ENCODE data around the gene STATH.

GRCh38 chr4:70008771-70009170, 13.0 kb downstream of the STATH start:
- TF ChIP-seq REST (IDR thresholded peaks at IDR 0.05; ENCODE audit: unreplicated experiment) (no peak), POLR2AphosphoS5 (IDR thresholded peaks at IDR 0.05; ENCODE audit: low read depth) (no peak), EZH2 (IDR thresholded peaks at IDR 0.05; ENCODE audit: low read depth, unreplicated experiment) (no peak), EZH2phosphoT487 (IDR thresholded peaks at IDR 0.05; ENCODE audit: unreplicated experiment) (no peak), ZNF114 (CRISPR knock-in tag; IDR thresholded peaks at IDR 0.05) (no peak), JUNB (IDR thresholded peaks at IDR 0.05; ENCODE audit: unreplicated experiment) (no peak), CREB1 (CRISPR knock-in tag; IDR thresholded peaks at IDR 0.05; ENCODE audit: low read depth) (no peak), STAT1 (IDR thresholded peaks at IDR 0.05; ENCODE audit: unreplicated experiment) (no peak), ZNF462 (CRISPR knock-in tag; IDR thresholded peaks at IDR 0.05) (no peak), NANOG (IDR thresholded peaks at IDR 0.05; ENCODE audit: borderline replicate concordance) (no peak)
- TF ChIP-seq, protein P1, sequence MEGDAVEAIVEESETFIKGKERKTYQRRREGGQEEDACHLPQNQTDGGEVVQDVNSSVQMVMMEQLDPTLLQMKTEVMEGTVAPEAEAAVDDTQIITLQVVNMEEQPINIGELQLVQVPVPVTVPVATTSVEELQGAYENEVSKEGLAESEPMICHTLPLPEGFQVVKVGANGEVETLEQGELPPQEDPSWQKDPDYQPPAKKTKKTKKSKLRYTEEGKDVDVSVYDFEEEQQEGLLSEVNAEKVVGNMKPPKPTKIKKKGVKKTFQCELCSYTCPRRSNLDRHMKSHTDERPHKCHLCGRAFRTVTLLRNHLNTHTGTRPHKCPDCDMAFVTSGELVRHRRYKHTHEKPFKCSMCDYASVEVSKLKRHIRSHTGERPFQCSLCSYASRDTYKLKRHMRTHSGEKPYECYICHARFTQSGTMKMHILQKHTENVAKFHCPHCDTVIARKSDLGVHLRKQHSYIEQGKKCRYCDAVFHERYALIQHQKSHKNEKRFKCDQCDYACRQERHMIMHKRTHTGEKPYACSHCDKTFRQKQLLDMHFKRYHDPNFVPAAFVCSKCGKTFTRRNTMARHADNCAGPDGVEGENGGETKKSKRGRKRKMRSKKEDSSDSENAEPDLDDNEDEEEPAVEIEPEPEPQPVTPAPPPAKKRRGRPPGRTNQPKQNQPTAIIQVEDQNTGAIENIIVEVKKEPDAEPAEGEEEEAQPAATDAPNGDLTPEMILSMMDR (conservative IDR thresholded peaks at IDR 0.05; ENCODE audit: low read depth in 2 of 2): no peak
- TF ChIP-seq, protein P2, sequence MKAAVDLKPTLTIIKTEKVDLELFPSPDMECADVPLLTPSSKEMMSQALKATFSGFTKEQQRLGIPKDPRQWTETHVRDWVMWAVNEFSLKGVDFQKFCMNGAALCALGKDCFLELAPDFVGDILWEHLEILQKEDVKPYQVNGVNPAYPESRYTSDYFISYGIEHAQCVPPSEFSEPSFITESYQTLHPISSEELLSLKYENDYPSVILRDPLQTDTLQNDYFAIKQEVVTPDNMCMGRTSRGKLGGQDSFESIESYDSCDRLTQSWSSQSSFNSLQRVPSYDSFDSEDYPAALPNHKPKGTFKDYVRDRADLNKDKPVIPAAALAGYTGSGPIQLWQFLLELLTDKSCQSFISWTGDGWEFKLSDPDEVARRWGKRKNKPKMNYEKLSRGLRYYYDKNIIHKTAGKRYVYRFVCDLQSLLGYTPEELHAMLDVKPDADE (IDR thresholded peaks at IDR 0.05): no peak

Data from GM23338 (cell line).